ENCODE results near the gene ABCA1.

DNA sequence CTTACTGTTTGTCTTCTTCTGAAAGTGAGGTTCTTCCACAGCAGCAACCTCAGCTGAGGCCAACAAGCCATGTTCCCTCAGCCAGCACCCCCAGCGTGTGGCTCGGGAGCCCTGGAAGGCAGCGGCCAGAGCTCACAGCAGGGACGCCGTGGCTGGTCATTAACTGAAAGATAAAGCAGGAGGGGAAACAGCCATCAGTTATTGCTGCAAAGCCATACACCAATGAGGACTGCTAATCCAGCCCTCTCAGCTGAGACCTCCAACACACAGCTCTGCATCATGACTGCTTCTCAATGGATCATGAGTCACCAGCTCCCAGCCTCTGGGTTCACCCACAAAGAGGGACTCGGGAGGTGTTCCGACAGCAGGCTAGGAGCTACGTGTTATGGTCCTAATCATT lies 24.3 kb downstream of the ABCA1 start:
- no peak for TF ChIP-seq EZH2 (IDR thresholded peaks at IDR 0.05; ENCODE audit: low read length, unreplicated experiment)
- TF ChIP-seq, protein P1, sequence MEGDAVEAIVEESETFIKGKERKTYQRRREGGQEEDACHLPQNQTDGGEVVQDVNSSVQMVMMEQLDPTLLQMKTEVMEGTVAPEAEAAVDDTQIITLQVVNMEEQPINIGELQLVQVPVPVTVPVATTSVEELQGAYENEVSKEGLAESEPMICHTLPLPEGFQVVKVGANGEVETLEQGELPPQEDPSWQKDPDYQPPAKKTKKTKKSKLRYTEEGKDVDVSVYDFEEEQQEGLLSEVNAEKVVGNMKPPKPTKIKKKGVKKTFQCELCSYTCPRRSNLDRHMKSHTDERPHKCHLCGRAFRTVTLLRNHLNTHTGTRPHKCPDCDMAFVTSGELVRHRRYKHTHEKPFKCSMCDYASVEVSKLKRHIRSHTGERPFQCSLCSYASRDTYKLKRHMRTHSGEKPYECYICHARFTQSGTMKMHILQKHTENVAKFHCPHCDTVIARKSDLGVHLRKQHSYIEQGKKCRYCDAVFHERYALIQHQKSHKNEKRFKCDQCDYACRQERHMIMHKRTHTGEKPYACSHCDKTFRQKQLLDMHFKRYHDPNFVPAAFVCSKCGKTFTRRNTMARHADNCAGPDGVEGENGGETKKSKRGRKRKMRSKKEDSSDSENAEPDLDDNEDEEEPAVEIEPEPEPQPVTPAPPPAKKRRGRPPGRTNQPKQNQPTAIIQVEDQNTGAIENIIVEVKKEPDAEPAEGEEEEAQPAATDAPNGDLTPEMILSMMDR (conservative IDR thresholded peaks at IDR 0.05; ENCODE audit: low read depth, low read length), result no peak

All from PC-3 (cell line).